Gastroesophageal sphincter (tissue), 3 donors: ENCODE results near the gene CLCNKA.

ENCODE experiments used
- EP300 ChIP-seq: sonication (generic); formaldehyde crosslinking; IDR thresholded peaks from one replicate; pipeline ENCODE4 v1.6.1; 2017; ENCODE audit warnings: antibody characterized with exemption, mild to moderate bottlenecking
- POLR2A ChIP-seq, 2 donors: fragments of 450-650 bp; IDR thresholded peaks; one replicate each; pipeline ENCODE4 v1.6.1; 2017; ENCODE audit warnings: antibody characterized with exemption in 2 of 2, mild to moderate bottlenecking in 2 of 2, moderate library complexity in 1 of 2
- POLR2AphosphoS5 ChIP-seq: sonication (generic); formaldehyde crosslinking; IDR thresholded peaks from one replicate; pipeline ENCODE4 v1.6.1; 2017; ENCODE audit warnings: antibody characterized with exemption
- TF ChIP-seq, protein P1 (sequence below), 4 experiments: fragments of 200-600 bp in 2 of 4; fragments of 450-650 bp in 2 of 4; sonication (generic) in 1 of 4; IDR thresholded peaks; one replicate each; pipeline ENCODE4 v1.5.1; 2017 to 2019; ENCODE audit warnings: antibody characterized with exemption in 4 of 4, mild to moderate bottlenecking in 2 of 4, moderate library complexity in 2 of 4

DNA sequence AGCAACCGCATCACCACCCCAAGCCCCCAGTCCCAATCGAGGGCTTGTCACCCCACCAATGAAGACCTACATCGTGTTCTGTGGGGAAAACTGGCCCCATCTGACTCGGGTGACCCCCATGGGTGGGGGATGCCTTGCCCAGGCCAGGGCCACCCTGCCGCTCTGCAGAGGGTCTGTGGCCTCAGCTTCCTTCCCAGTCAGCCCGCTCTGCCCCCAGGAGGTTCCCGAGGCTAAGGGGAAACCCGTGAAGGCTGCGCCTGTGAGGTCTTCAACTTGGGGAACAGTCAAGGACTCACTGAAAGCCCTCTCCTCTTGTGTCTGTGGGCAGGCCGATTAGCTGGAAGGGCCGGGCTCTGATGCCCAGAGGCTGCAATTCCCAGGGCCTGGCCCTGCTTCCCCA lies 15.8 kb upstream of the CLCNKA start:
- TF ChIP-seq POLR2AphosphoS5 = no peak
- no peak for TF ChIP-seq EP300
- TF ChIP-seq POLR2A (IDR thresholded peaks at IDR 0.05) = no peak
- TF ChIP-seq, protein P1, sequence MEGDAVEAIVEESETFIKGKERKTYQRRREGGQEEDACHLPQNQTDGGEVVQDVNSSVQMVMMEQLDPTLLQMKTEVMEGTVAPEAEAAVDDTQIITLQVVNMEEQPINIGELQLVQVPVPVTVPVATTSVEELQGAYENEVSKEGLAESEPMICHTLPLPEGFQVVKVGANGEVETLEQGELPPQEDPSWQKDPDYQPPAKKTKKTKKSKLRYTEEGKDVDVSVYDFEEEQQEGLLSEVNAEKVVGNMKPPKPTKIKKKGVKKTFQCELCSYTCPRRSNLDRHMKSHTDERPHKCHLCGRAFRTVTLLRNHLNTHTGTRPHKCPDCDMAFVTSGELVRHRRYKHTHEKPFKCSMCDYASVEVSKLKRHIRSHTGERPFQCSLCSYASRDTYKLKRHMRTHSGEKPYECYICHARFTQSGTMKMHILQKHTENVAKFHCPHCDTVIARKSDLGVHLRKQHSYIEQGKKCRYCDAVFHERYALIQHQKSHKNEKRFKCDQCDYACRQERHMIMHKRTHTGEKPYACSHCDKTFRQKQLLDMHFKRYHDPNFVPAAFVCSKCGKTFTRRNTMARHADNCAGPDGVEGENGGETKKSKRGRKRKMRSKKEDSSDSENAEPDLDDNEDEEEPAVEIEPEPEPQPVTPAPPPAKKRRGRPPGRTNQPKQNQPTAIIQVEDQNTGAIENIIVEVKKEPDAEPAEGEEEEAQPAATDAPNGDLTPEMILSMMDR (IDR thresholded peaks at IDR 0.05) = no peak
